ENCODE results near the gene ARHGAP12. TPM values are rescaled to one million over a fixed set of nuclear protein-coding genes. Genes with fewer than 3 reads are reported as not detected.
A peak's percentile ranks its signal among the peaks of the same experiment; 100 is the strongest.
"Not testable (repeated sequence)": the region's sequence is repeated elsewhere in the genome, so short reads cannot be mapped to it uniquely, and the experiment has no call there.

The ARHGAP12 gene
- total RNA-seq, 2 experiments from 2014 or later, result 40.3 to 41.1 TPM

DNA sequence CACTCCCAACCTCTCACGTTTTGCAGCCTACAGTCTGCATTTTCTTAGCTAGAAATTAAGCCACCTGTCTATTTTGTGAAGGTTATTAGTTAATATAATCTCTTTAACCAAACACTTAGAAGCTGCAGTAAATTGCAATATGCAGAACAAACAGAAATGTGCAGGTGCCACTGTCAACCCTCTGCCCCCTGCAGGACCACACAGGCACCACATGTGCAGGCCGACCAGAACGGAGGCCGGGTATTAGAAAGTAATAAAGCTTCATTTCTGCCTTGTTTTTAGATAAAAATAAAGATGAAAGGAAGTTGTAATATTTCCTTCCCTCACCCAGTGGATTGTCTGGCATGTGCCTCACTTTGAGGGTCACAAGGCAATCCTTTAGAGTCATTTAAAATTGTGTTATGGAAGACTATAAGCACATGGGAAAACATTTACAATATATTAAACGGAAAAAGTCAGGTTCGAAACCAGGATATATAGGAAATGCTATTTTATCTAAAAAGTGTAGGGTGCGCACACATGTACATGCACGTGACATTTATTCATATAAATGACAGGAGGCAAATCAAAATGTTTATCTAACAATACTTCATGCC is 158.2 kb downstream of the ARHGAP12 start:
- H3K4me1 ChIP-seq (ENCODE audit: insufficient read depth, low read length), result no peaks in the 10 kb centered on the region
- H3K27me3 ChIP-seq (ENCODE audit: control insufficient read depth in 1 of 2, insufficient read depth in 2 of 2, low read length in 2 of 2), result no peaks in the 10 kb centered on the region
- intact Hi-C loops (cut with DNase I, micrococcal nuclease), result loop anchor here (1.0 to 5.0 kb wide), 4 partner anchors 687 to 987 kb away; no protein-coding TSS in a partner anchor
- Mint-ChIP-seq H3K4me3 (no peak overlapping the region), H3K4me1 (ENCODE audit: low read depth) (no peaks in the 10 kb centered on the region), H3K36me3 (ENCODE audit: low read depth) (no peaks in the 10 kb centered on the region), H3K9me3 (no peaks in the 10 kb centered on the region), H3K27ac (no peak overlapping the region), H3K27me3 (no peaks in the 10 kb centered on the region)
- no peak overlapping the region for H3K4me3 ChIP-seq (ENCODE audit: low read length)
- ChIA-PET POLR2A (interaction anchor here (1.1 to 1.4 kb wide), 3 partner anchors 10 to 987 kb away, joined by 4 to 8 read pairs (median 4); partner anchors contain the start of gene ZNF438), CTCF (interaction anchor here (0.6 to 2.3 kb wide), 22 partner anchors 10 to 1100 kb away, joined by 3 to 12 read pairs (median 4); partner anchors contain the start of gene ZNF438)
- DNase-seq (peak; percentile 43 to 76 (median 54)), ATAC-seq (ENCODE audit: poor library complexity) (peak; percentile 97)
- H3K36me3 ChIP-seq (ENCODE audit: insufficient read depth, low read length), result no peaks in the 10 kb centered on the region
- H3K9me3 ChIP-seq (ENCODE audit: control insufficient read depth in 1 of 2, insufficient read depth in 1 of 2, low read length in 2 of 2), result peaks cover 0 to 2% of the 10 kb centered on the region in 2 experiments
- TF ChIP-seq, protein P1, sequence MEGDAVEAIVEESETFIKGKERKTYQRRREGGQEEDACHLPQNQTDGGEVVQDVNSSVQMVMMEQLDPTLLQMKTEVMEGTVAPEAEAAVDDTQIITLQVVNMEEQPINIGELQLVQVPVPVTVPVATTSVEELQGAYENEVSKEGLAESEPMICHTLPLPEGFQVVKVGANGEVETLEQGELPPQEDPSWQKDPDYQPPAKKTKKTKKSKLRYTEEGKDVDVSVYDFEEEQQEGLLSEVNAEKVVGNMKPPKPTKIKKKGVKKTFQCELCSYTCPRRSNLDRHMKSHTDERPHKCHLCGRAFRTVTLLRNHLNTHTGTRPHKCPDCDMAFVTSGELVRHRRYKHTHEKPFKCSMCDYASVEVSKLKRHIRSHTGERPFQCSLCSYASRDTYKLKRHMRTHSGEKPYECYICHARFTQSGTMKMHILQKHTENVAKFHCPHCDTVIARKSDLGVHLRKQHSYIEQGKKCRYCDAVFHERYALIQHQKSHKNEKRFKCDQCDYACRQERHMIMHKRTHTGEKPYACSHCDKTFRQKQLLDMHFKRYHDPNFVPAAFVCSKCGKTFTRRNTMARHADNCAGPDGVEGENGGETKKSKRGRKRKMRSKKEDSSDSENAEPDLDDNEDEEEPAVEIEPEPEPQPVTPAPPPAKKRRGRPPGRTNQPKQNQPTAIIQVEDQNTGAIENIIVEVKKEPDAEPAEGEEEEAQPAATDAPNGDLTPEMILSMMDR (IDR thresholded peaks at IDR 0.05), result peak; percentile 89
- H3K27ac ChIP-seq (ENCODE audit: low read depth in 1 of 2, low read length in 2 of 2), result no peak overlapping the region

DNA sequence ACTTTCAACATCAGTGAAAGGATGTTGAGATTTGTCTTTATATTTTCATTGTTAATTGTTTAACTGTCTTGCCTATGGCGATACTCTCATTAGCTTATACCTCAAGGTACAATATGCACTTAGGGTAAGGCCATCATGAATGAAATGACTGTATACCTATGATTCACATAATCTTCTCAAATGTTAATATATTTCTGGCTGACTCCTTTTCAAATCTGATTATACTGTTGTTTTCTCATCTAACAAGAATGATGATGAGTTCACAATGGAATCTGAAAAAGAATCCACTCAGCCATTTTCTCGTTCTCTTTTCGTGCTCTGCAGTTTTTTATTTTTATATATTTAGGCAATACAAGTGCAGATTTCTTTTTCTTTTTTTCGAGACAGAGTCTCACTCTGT is 159.1 kb downstream of the ARHGAP12 start:
- CTCF ChIA-PET, result interaction anchor here (0.6 to 2.3 kb wide), 18 partner anchors 9 to 1099 kb away, joined by 3 to 12 read pairs (median 4); partner anchors contain the start of gene ZNF438
- H3K27me3 Mint-ChIP-seq, result no peaks in the 10 kb centered on the region
- no peaks in the 10 kb centered on the region for H3K4me1 Mint-ChIP-seq (ENCODE audit: low read depth)
- H3K4me1 ChIP-seq (ENCODE audit: insufficient read depth, low read length), result no peaks in the 10 kb centered on the region
- H3K27me3 ChIP-seq (ENCODE audit: control insufficient read depth in 1 of 2, insufficient read depth in 2 of 2, low read length in 2 of 2), result no peaks in the 10 kb centered on the region
- no peak overlapping the region for H3K4me3 Mint-ChIP-seq
- TF ChIP-seq, protein P1 (IDR thresholded peaks at IDR 0.05), result no peak
- intact Hi-C loops (cut with DNase I, micrococcal nuclease), result loop anchor here in 1 of 2 experiments (10.0 kb wide), 1 partner anchor 1065 kb away; no protein-coding TSS in a partner anchor
- no peaks in the 10 kb centered on the region for H3K36me3 Mint-ChIP-seq (ENCODE audit: low read depth)
- H3K4me3 ChIP-seq (ENCODE audit: low read length), result no peak overlapping the region
- peaks cover 0 to 7% of the 10 kb centered on the region in 2 experiments for H3K9me3 ChIP-seq (ENCODE audit: control insufficient read depth in 1 of 2, insufficient read depth in 1 of 2, low read length in 2 of 2)
- H3K27ac ChIP-seq (ENCODE audit: low read depth in 1 of 2, low read length in 2 of 2), result no peak overlapping the region
- no peaks in the 10 kb centered on the region for H3K9me3 Mint-ChIP-seq
- POLR2A ChIA-PET, result interaction anchor here (1.1 to 1.4 kb wide), 3 partner anchors 9 to 986 kb away, joined by 4 to 8 read pairs (median 4); partner anchors contain the start of gene ZNF438
- ATAC-seq (ENCODE audit: poor library complexity) (no peak), DNase-seq (no peak)
- H3K36me3 ChIP-seq (ENCODE audit: insufficient read depth, low read length), result no peaks in the 10 kb centered on the region
- H3K27ac Mint-ChIP-seq, result no peak overlapping the region

DNA sequence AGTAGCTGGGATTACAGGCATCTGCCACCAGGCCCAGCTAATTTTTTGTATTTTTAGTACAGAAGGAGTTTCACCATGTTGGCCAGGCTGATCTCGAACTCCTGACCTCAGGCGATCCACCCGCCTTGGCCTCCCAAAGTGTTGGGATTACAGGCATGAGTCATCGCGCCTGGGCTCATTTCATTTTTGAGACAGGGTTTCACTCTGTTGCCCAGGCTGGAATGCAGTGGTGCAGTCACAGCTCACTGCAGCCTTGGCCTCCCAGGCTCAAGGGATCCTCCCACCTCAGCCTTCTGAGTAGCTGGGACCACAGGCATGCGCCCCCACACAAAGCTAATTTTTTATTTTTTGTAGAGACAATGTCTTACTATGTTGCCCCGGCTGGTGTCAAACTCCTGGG is 159.7 kb downstream of the ARHGAP12 start:
- POLR2A ChIA-PET, result interaction anchor here (1.4 kb wide), 1 partner anchor 9 kb away, joined by 8 read pairs; no protein-coding TSS in a partner anchor
- not testable (repeated sequence) for H3K4me1 Mint-ChIP-seq (ENCODE audit: low read depth); H3K4me3 Mint-ChIP-seq; H3K4me3 ChIP-seq (ENCODE audit: low read length); DNase-seq; H3K27me3 Mint-ChIP-seq; H3K9me3 Mint-ChIP-seq; H3K36me3 ChIP-seq (ENCODE audit: insufficient read depth, low read length); H3K27me3 ChIP-seq (ENCODE audit: control insufficient read depth in 1 of 2, insufficient read depth in 2 of 2, low read length in 2 of 2); H3K36me3 Mint-ChIP-seq (ENCODE audit: low read depth); ATAC-seq (ENCODE audit: poor library complexity); H3K9me3 ChIP-seq (ENCODE audit: control insufficient read depth in 1 of 2, insufficient read depth in 1 of 2, low read length in 2 of 2); H3K4me1 ChIP-seq (ENCODE audit: insufficient read depth, low read length); H3K27ac ChIP-seq (ENCODE audit: low read depth in 1 of 2, low read length in 2 of 2); H3K27ac Mint-ChIP-seq
- intact Hi-C loops (cut with DNase I, micrococcal nuclease), result loop anchor here in 1 of 2 experiments (10.0 kb wide), 1 partner anchor 1064 kb away; no protein-coding TSS in a partner anchor
- CTCF ChIA-PET, result interaction anchor here (1.4 to 2.3 kb wide), 5 partner anchors 8 to 1081 kb away, joined by 4 to 12 read pairs (median 7); partner anchors contain the start of gene ZNF438
